GM19025 (cell line): Measurements from ENCODE around the gene ENTPD5.
"Not testable (repeated sequence)": the region's sequence is repeated elsewhere in the genome, so short reads cannot be mapped to it uniquely, and the experiment has no call there.

Experiments
- ATAC-seq: cut with Tn5 transposase; IDR thresholded peaks from one replicate; pipeline ENCODE4 v1.9.1; 2021; ENCODE audit warnings: mild to moderate bottlenecking, low read depth, moderate library complexity; ENCODE audit not compliant: unreplicated experiment

Gene ENTPD5

GRCh38 chr14:74008843-74009499, 10.1 kb downstream of the ENTPD5 start:
- no peak for ATAC-seq

DNA sequence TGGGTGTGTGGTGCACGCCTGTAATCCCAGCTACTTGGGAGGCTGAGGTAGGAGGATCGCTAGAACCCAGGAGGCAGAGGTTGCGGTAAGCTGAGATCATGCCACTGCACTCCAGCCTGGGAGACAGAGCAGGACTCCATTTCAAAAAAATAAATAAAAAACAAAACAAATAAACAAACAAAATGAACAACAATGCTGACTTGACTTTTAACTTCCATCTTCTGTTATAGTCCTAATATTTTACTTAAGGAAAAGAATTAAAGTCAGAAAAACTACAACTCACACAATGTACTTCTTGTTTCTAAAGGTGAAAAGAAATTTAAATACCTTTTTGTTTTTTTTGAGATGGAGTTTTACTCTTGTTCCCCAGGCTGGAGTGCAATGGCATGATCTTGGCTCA, 13.4 kb downstream of the ENTPD5 start:
- ATAC-seq = not testable (repeated sequence)

DNA sequence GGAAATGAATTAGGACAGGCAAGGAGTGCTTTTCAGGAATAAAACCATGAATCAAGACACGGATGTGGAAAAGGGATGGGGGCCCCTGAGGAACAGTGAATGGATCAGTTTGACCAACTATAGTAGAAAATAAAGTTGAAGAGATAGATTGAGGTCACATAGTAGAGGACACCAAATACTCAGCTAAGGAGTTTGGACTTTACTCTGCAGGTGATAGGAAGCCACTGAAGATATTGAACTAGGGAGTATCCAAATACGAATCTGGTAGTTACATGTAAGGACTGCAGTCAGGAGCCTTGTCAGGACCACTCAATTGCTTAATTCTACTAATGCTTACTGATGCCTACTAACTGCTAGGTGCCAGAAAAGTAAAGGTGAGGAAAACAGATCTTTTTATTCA, 20.4 kb downstream of the ENTPD5 start:
- no peak for ATAC-seq

DNA sequence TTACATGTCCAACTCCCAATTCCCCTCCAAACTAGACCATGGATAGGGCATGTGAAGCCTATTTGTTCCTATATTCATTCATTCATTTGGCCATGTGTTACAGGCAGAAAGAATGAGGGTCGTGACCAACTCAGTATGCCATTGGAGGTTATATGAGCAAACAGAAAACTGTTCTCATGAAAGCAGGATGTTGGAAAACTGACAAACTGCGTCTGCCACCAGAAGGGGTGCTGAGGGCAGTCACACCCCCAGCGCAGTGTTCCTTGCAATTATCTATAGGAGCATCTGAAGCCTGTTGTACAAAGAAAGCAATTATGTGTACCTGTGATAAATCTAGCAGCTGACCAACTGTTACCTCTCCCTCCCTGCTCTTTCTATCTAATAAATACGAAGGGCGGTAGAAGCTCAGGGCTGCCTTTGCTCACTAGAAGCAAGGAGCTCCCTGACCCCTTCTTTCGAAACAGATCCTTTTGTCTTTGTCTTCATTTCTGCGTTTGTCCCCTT, 21.1 kb downstream of the ENTPD5 start:
- no peak for ATAC-seq

GRCh38 chr14:73997108-73997943, 21.8 kb downstream of the ENTPD5 start:
- ATAC-seq = no peak

DNA sequence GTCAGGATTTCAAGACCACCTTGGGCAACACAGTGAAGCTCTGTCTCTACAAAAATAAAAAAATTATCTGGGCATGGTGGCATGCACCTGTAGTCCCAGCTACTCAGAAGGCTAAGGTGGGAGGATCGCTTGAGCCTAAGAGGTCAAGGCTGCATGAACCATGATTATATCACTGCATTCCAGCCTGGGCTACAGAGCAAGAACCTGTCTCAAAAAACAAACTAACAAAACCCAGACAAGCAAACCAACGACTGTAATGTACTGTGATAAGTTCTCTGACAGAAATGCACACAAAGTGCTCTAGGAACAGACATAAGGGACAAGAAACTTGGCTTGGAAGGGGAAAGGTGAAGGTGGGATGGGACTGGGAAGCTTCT, 22.4 kb downstream of the ENTPD5 start:
- ATAC-seq = no peak

DNA sequence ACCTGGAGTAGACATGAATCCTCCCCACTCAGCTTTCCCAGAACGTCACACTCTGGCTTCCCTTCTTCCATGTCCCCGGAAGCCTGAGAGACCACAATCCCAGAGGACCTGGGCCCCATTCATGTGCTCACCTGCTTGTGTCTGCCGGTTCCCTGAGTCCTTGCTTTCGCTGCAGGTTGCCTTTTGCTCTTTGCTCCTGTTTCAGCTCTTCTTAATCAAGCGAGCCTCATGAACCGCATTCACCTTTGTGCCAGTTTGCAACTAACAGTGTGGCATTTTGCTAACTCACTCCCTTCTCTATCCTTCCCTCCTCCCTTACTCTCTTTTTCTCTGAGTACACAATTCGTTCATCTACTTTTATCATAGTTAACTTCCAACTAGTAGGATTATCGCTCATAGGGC, 23.1 kb downstream of the ENTPD5 start:
- ATAC-seq = no peak

DNA sequence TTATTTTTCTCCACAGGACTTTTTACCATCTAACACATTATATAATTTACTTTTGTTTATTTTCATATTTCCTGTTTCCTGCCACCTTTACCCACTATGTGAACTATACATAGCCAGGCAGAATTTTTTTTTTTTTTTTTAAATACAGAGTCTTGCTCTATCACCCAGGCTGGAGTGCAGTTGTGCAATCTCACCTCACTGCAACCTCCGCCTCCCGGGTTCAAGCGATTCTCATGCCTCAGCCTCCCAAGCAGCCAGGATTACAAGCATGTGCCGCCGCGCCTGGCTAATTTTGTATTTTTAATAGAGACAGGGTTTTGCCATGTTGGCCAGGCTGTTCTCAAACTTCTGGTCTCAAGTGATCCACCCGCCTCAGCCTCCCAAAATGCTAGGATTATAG, 24.2 kb downstream of the ENTPD5 start:
- not testable (repeated sequence) for ATAC-seq

DNA sequence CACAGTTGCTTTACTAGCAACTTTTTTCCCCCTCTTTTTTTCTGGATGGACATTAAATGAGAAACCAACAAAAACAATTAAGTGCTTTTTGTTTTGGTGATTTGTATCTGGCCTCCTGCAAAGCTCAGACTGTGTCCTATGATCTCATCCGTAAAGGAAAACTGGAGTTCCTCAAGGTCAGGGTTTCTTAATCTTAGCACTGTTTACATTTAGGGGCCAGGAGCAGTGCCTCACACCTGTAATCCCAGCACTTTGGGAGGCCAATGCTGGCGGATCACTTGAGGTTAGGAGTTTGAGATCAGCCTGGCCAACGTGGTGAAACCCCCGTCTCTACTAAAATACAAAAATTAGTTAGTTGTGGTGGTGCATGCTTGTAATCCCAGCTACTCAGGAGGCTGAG, 28.0 kb downstream of the ENTPD5 start:
- no peak for ATAC-seq

DNA sequence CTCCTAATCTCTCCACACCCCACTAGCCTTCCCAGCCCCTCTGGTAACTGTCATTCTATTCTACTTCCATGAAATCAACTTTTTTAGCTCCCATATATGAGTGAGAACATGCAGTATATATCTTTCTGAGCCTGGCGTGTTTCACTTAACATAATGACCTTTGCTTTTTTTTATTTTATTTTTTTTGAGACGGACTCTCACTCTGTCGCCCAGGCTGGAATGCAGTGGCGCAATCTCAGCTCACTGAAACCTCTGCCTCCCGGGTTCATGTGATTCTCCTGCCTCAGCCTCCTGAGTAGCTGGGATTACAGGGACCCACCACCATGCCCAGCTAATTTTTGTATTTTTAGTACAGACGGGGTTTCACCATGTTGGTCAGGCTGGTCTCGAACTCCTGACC, 30.4 kb downstream of the ENTPD5 start:
- not testable (repeated sequence) for ATAC-seq

GRCh38 chr14:73988065-73988464, 31.0 kb downstream of the ENTPD5 start:
- no peak for ATAC-seq

DNA sequence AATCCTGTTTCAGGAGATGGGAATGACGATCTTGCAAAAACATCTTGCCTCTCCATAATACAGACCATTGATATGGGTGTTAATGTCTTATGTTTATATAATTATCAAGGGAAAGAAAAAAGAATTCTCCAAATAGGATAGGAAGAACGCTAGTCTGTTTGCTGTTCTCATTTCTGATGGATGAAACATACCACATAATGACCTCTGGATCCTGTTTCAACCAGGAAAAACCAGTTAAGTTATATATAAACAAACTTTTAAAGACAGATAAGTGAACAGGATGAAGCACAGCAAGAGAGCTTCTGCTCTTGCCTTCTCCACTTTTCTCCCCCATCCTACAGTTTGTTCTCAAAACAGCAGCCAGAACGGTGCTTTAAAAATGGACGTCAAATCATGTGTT, 41.2 kb downstream of the ENTPD5 start:
- ATAC-seq = no peak

DNA sequence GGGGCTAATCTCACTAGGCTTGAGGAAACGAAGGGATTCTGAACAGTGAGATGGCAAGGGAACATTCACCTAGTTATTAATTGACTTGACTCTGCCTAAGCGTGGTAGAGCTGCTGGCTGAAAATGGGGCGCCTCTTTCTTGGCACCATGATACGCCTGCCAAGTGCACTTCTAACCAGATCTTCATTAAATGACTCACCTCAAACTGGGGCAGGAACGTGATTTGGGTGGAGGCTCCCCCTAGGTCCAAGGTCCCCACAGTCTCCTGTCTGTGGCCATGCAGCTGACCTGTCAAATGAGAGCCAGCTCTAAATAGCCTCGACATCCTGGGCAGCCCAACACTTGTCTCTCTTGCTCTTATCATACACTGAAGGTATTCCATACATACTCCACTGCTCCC, 43.0 kb downstream of the ENTPD5 start:
- ATAC-seq = no peak

DNA sequence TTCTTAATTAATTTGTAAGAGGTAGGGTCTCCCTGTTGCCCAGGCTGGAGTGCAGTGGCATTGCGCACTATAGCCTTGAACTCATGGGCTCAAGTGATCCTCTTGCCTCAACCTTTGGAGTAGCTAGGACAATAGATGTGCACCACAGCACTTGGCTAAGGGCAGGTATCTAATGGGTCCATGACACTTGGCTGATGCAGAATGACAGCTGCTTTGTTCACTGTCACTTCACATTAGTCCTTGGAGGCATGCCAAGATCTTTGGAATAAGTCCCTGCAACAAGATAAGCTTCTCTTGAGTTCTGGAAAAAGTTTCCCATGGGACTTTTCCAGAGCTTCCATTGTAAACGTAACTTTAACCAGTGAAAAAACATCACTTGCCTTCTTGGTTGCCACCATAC, 45.6 kb downstream of the ENTPD5 start:
- ATAC-seq = no peak

- no peak for ATAC-seq
Observed at GRCh38 chr14:73968885-73969284, 50.2 kb downstream of the ENTPD5 start.

- ATAC-seq = no peak
Observed at GRCh38 chr14:73965216-73965615, 53.9 kb downstream of the ENTPD5 start.

DNA sequence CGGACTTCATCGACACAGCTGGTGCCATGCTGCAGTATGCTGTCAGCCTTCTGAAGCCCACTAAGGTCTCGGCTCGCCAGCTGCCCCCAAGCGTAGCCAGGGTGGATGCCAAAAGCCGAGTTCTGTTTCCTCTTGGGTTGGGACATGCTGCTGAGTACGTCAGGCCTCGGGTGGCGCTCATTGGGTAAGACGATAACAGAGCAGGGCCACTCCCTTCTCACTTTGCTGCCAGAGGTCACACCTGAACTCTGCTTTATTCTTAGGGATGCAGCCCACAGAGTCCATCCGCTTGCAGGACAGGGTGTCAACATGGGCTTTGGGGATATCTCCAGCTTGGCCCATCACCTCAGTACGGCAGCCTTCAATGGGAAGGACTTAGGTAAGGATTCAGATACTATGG, 57.9 kb downstream of the ENTPD5 start:
- no peak for ATAC-seq

DNA sequence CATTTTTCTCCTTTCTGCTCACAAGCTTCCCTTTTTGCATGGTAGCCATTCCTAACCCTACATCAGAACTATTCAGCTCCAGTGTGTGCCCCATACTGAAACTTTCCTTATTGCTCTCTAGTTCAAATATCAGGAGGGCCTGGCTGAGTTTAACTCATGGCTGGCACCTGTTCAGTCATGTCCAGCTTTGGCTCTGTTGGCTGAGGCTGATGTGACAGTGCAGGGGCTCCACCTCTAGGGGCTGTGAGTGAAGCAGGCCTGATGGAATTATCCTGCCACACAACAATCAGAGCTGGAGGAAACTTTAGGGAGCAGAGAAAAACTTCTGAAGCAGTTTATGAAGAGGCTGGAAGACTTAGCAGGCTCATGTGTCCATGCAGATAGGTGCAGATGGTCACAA, 60.5 kb downstream of the ENTPD5 start:
- ATAC-seq = no peak

- no peak for ATAC-seq
Observed at GRCh38 chr14:73955674-73956073, 63.4 kb downstream of the ENTPD5 start.

DNA sequence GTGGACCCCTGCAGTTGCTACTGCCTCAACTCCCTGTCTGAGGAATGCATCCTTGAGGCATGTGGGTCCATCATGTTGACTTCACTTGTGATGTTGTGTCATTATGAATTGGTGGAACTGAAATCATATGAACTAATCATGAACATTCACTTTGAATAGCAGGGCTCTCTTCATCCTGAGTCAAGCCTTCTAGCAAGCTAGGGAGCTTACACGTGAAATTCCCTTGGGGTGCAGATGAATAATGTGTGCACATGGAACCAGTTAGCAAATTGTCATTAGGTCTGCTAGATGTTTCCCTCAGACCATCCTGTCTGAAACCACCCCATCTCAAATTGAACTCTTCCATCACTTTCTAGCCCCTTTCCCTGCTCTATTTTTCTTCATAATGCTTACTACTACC, 65.4 kb downstream of the ENTPD5 start:
- no peak for ATAC-seq

DNA sequence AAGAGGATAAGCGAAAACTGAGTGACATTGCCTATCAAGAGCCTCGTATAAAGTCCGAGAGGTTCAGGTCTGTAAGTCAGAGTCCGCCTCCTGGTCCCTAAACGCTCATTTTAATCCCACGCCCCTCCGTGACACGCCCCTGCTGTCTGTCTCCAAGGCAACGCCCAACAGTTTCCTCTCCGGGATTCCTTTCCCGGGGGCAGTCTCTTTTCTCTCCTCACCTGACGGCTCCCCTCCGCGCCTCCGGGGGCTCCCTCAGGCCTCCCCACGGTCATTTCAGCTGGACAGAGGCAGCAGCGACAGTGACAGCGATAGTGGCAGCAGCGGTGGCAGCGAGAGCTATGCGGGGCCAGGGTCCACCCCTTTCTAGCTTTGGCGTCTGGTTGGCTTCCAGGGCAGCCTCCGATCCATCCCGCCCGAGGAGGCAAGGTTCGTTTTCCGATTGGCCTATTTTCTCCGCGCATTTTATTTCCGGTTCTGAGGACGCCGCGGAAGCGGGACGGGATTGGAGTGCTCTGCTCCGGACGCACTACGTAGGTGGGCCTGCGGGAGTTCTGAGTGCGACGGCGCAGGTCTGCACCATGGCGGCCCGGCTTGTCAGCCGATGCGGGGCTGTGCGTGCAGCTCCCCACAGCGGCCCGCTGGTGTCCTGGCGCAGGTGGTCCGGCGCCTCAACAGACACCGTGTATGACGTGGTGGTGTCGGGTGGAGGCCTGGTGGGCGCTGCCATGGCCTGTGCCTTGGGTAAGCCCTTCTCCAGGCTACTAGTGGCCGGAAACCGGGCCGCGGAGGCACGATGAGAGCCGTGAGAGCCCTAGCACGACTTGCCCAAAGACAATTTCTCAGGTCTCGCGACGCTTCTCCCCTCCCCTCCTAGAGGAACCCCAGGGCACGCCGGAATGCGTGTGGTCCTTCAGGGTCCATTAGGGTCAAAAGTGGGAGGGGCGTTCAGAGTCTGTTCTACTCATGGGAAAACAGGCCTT, 69.0 kb downstream of the ENTPD5 start, which contains the start of the genes COQ6 and FAM161B:
Gene COQ6 (plus strand): TSS at position 551 of the 983 bp plus-strand sequence. CDS start 31 bp downstream, at position 582.
Gene FAM161B (minus strand): TSS at position 343 of the 983 bp plus-strand sequence. CDS start 68 bp downstream, at position 275.
- ATAC-seq = peak; percentile 90
